CD4-positive, alpha-beta T cell treated with Interleukin-15 for 1 hour (primary cell): Measurements from ENCODE around the gene NUDT22.

Source experiments
- DNase-seq: peaks from one replicate; pipeline ENCODE4 v3.0.0-alpha.2; 2020

Gene NUDT22

DNA sequence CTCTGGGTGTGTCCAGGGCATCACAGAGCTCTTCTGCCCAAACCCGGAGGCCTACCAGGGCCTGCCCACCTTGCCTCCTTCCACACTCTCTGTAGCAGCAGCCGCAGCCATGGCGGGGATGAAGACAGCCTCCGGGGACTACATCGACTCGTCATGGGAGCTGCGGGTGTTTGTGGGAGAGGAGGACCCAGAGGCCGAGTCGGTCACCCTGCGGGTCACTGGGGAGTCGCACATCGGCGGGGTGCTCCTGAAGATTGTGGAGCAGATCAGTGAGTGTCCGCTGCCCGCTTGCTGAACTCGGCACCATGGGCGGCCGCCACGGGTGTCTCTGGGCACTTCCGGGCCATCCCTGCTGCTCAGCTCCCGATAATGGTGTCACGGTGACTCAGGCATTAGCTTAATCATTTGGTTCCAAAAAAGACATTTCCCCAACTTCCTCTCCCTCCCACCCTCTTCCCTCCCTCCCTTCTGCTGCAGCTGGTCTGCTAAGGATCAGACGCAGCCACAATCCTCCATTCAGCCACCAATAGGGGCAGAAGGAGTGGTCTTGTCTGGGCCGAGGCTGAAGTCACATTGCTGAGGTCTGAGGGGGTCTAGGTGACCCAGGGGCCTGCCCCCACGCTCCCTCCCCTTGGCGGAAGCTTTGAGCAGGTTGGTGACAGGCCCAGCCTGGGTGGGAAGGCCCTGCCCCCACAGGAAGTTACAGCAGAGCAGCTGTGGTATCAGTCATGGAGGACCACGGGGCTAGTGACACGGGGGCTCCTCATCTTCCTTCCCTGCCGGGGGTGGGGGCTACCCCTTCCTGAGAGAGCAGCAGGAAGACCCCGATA lies 18.6 kb upstream of the NUDT22 start:
- DNase-seq: peak; percentile 83

DNA sequence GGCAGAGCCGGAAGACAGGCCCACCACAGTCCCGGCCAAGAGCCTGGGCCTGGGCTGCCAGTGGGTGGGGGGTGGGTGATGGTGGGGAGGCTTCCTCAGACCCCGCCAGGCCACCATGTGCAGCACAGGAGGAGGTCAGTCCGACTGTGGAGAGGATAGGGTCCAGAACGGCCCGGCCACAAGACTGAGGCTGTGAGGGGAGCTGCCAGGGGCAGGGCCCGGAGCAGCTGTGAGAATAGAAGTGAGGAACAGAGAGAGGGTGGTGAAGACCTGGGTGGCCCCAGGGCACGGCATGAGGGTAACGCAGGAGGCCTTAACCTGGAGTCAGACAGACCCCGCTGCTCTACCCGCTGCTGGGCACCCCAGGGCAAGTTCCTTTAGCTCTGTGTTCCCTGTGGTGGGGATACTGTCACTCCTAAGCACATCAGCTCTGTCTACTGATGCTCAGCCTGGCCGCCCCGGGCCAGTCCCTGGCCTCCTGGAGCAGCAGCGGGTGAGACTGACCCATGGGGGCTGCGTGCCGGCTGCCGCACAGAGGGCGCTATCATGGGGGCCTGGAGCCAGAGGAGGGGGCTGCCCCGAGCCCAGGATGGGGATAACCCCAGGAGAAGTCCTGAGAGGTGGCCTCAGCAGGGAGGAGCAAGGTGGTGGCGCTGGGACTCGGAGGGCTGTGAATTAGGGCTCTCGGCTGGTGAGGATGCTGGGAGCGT lies 17.8 kb upstream of the NUDT22 start:
- no peak for DNase-seq

GRCh38 chr11:64208796-64209562 lies 17.1 kb upstream of the NUDT22 start:
- no peak for DNase-seq

DNA sequence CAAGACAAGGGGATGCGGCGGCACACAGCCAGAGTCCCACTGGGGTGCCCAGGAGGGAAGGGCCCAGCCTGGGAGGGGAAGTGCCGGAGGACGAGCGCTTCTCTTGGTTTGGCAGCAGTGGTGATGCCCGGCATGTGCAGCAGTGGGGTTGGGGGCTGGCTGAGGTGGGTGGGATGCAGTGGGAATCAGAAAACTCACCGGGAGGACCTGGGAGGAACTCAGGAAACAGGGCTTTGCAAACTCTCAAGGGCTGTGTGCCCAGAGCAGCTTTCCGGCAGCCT lies 16.6 kb upstream of the NUDT22 start:
- DNase-seq: no peak

GRCh38 chr11:64210301-64211020 lies 15.6 kb upstream of the NUDT22 start:
- no peak for DNase-seq

DNA sequence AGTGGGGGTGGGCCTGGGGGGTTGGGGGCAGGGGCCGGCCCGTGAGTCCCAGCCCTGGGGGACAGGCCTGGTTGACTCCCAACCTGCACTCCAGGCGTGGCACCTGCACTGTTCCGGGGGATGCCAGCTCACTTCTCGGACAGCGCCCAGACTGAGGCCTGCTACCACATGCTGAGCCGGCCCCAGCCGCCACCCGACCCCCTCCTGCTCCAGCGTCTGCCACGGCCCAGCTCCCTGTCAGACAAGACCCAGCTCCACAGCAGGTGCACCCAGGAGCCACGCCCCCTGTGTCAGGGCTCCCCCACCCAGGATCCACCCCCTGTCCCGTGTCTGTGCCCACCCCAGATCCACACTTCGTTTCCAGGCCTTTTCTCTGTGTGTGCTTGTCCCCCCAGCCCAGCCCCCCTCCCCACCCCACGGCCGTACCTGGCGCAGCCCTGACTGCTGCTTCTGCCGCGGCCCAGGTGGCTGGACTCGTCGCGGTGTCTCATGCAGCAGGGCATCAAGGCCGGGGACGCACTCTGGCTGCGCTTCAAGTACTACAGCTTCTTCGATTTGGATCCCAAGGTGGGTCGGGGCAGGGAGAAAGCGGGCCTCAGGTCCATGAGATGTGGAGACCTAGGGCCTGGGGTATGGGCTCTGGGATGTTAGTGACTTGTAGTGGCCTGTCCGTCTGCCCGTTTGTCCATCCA lies 14.7 kb upstream of the NUDT22 start:
- no peak for DNase-seq

GRCh38 chr11:64216879-64217278 lies 9.2 kb upstream of the NUDT22 start:
- DNase-seq: no peak

GRCh38 chr11:64218628-64219353 lies 7.3 kb upstream of the NUDT22 start:
- DNase-seq: no peak

GRCh38 chr11:64219354-64219684 lies 6.8 kb upstream of the NUDT22 start:
- DNase-seq: no peak

DNA sequence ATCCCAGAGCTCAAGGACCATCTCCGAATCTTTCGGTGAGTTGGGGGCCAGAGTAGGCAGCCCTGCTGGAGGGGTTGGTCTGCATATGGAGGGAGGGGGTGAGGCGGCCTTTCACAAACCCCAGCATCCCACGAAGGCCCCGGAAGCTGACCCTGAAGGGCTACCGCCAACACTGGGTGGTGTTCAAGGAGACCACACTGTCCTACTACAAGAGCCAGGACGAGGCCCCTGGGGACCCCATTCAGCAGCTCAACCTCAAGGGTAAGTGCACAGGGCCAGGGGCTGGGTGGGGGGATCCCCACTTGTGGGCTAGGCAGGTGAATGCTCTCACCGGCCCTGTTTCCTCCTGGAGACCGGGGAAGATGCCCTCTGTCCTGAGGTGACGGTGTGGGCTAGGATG lies 6.3 kb upstream of the NUDT22 start:
- DNase-seq: no peak

DNA sequence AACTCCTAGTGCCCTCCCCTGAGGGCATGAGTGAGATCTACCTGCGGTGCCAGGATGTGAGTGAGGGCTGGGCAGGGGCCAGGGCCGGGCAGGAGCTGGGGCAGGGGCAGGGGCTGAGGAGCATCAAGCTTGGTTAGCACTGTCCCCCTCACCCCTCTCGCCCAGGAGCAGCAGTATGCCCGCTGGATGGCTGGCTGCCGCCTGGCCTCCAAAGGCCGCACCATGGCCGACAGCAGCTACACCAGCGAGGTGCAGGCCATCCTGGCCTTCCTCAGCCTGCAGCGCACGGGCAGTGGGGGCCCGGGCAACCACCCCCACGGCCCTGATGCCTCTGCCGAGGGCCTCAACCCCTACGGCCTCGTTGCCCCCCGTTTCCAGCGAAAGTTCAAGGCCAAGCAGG lies 5.8 kb upstream of the NUDT22 start:
- no peak for DNase-seq

GRCh38 chr11:64220798-64221197 lies 5.3 kb upstream of the NUDT22 start:
- no peak for DNase-seq

- no peak for DNase-seq
These were observed 3.4 kb upstream of the NUDT22 start for GRCh38 chr11:64222651-64223000.

- no peak for DNase-seq
These were observed 2.9 kb upstream of the NUDT22 start for GRCh38 chr11:64223001-64223651.

DNA sequence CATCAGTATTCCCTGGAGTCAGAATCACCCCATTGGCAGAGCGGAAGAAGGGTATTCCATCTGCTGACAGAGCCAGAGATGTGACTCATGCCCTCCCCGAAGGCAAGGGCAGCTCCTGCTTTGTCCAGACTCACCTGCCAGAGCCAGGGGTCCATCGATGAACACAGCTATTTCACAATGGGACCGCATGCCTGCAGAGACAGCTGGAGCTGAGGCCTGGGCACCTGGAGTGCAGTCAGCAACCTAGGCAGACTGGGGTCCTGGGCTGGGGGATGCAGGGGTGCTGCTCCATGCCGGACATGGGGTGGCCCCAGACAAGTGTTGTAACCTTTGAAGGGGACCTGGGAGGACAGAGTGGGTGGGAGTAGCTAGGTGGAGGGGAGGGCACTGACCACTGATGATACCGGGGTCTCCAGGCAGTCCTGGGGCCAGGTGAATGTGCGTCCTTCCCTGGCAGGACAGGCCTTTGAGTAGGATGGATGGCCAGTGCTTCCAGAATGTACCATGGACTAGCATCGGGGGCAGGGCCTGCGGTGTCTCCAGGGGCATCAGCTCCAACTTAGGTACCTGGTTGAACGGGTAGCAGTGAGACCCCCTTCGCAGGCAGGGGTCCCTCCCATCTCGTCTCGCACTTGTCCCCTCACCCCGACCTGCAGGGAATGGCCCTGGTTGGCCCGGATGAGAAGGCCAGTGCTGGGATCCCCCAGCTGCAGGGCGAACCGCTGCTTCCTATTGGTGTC lies 1.8 kb upstream of the NUDT22 start:
- DNase-seq: no peak

DNA sequence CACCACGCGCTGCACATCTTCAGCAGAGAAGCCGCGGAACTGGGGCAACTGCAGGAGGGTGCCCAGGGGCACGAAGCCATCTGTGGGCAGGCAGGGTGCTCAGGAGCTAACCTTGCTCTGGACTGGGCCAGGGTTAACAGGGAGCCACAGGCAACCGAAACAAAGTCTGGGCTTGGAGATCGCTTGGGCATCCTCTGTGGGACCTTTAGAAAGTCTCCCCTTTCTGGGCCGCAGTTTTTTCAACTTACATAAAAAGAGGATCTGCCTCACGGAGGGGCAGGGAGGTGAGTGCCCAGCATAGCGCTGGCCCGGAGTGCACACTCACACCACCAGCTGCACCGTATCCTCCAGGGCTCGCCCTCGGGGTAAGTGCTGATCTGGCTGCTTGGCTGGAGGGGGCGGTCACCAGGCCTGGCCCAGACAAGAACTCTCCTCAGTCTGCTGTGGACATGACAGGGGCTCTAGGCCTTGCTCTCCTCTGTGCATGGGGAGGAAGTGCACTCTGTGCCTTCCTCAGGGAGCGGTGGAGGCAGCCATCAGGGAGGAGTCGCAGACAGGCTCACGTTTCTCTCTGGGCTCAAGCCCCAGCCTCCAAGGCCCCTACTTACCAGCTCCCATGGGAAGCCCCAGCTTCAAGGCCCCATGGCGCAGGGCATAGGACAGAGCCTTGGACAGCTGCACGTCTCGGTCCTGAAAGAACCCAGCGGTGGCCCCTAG lies 1.0 kb upstream of the NUDT22 start:
- DNase-seq: no peak

DNA sequence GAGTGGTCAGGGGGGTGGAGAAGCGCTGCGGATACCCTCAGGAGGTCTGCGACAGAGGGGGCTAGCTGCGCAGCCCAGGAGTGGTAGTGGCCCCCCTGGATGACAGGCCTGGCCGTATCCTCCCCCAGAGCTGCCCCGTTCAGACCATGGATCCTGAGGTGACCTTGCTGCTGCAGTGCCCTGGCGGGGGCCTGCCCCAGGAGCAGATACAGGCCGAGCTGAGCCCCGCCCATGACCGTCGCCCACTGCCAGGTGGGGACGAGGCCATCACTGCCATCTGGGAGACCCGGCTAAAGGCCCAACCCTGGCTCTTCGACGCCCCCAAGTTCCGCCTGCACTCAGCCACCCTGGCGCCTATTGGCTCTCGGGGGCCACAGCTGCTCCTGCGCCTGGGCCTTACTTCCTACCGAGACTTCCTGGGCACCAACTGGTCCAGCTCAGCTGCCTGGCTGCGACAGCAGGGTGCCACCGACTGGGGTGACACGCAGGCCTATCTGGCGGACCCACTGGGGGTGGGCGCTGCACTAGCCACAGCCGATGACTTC lies 505 bp downstream of the NUDT22 start:
- peak; percentile 70 for DNase-seq

- no peak for DNase-seq
These were observed 1.4 kb downstream of the NUDT22 start for GRCh38 chr11:64227405-64227956.

- no peak for DNase-seq
These were observed 3.1 kb downstream of the NUDT22 start for GRCh38 chr11:64229090-64229743.
